ENCODE data around the gene BLOC1S6.
A peak's percentile ranks its signal among the peaks of the same experiment; 100 is the strongest.
"Not testable (repeated sequence)": the region's sequence is repeated elsewhere in the genome, so short reads cannot be mapped to it uniquely, and the experiment has no call there.

The BLOC1S6 gene

GRCh38 chr15:45641999-45642932 lies 55.1 kb downstream of the BLOC1S6 start:
- no peak for DNase-seq

DNA sequence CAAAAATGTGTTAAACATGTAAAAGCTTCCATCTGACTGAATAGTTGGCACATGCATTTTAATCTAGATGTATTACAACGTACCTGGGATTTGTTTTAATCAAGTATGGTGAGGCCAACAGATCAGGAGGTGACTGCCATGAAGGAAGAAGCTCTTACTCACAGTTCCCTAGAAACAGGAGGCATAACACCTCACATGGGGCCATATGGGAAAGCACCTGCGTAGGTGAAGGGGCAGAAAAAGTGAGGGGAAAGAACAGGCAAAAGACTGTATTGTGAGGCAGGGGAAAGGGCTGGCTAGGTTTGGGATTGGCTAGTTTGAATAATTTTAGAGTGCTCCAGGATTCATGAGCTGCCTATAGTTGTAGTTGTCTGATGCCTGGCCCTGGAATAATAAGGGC lies 57.3 kb downstream of the BLOC1S6 start:
- DNase-seq, result no peak

- DNase-seq, result no peak
These were observed 58.1 kb downstream of the BLOC1S6 start for GRCh38 chr15:45645026-45645980.

- DNase-seq, result no peak
These were observed 59.0 kb downstream of the BLOC1S6 start for GRCh38 chr15:45646220-45646619.

GRCh38 chr15:45647828-45648227 lies 60.6 kb downstream of the BLOC1S6 start:
- DNase-seq, result no peak

- peak; percentile 18 for DNase-seq
These were observed 61.5 kb downstream of the BLOC1S6 start for GRCh38 chr15:45648521-45649200.

DNA sequence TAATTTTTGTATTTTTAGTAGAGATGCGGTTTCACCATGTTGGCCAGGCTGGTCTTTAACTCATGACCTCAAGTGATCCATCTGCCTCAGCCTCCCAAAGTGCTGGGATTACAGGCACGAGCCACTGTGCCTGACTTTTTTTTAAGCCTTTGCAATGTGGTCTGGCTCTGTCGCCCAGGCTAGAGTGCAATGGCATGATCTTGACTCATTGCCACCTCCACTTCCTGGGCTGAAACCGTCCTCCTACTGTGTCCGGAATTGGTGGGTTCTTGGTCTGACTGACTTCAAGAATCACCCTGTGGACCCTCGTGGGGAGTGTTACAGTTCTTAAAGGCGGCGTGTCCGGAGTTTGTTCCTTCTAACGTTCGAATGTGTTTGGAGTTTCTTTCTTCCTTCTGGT lies 62.8 kb downstream of the BLOC1S6 start:
- DNase-seq, result not testable (repeated sequence)

DNA sequence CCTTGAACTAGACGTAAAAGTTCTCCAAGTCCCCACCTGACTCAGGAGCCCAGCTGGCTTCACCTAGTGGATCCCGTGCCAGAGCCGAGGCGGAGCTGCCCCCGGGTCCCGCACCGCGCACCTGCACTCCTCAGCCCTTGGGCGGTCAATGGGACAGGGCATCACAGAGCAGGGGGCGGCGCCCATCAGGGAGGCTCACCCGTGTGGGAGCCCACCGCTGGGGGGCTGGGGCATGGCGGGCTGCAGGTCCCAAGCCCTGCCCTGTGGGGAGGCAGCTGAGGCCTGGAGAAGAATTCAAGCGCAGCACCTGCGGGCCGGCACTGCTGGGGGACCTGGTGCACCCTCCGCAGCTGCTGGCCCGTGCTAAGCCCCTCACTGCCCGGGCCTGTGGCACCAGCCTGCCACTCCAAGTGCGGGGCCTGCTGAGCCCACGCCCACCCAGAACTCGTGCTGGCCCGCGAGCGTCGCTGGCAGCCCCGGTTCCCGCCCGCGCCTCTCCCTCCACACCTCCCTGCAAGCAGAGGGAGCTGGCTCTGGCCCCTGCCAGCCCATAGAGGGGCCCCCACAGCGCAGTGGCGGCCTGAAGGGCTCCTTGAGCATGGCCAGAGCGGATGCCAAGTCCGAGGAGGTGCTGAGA lies 63.8 kb downstream of the BLOC1S6 start:
- no peak for DNase-seq

DNA sequence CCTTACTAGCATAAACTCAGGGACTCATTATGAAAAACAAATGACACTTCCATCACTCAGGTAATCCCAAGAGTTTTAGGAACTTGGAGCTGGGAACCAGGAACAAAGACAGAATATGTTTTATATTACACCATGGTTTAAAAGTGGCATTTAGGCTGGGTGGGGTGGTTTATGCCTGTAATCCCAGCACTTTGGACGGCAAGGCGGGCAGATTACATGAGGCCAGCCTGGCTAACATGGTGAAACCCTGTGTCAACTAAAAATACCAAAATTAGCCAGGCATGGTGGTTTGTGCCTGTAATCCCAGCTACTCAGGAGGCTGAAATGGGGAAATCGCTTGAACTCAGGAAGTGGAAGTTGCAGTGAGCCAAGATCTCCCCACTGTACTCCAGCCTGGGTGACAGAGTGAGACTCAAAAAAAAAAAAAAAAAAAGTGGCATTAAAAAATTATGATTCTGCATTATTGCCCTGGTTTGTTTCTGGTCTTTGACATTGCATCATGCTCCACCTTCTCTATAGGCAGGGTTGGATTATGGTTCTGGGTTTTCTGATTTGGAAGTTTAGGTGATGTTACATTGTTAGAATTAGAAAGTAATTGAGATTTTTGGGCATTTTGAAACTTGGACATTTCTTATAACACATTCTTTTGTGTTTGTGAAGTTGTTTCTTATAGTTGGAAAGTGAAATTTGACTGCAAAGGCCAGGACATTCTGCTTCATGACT lies 66.7 kb downstream of the BLOC1S6 start:
- DNase-seq, result no peak

DNA sequence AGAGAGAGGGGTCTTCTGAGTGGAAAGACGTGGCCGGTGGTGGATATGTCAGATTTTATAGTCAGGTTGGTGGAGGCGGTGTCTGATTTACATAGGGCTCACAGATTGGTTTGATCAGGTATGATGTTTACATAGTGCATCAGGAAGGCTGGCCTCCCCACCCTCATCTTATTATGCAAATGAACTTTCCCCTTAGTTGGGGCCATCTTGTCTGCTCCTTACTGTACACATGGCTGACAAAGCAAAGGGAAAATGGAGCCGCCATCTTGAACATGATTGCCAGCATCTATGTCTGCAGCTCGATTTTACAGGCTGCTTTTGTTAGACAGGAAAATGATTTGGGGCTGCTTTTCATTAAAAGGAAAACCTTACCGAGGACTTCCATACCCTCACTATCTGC lies 67.6 kb downstream of the BLOC1S6 start:
- no peak for DNase-seq

DNA sequence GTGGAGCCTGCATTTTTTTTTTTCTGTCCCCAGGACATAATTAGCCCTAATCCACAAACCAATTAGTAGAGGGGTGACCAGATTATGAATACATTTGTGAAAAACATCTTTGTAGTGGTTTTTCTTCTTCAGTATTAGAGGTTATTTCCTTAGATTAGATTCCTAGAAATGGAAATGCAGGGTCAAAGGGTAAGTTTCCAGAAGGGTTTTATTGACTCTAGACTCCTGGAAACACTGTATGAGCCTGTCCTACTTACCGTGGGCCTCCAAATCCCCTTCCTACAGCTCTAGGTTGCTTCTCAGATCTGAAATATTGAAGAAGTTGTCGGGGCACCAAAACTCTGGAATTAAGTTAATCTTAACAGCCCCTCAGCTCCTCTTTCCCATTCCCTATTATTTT lies 70.1 kb downstream of the BLOC1S6 start:
- DNase-seq, result no peak

DNA sequence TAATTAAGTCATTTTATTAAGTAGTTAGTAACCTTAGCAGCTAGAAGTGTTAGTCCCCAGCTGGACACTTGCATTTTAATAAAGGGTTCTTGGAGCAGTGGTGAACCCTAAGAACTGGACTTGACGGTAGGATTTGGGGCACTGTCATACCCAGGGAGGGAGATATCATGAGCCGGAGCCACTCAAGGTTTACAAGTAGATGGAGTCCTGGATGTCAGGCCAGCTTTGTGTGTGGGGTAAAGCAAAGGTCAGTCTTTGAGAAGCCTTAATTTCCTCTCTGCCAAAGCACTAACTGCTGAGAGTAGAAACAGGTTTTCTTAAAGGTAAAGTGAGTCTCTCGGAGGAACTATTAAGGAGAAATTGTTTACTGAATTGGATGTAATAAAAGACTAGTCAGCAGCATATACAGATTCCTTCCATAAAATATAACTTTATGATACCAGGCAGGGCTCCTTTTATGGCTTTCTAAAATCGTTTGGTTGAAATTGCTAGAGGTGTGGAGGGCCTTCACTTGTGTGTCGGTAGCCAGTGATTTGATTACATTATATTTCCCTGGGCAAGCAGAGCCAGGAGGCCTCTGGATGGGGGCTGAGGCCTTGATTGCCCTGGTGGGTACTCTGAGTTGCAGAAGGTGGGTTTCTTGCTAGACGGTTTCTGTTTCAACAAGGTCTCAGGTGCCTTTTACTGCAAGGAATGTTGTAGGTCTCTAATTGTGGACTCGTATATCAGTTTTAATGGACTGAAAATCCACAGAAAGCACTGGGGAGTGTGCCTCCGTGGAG lies 70.8 kb downstream of the BLOC1S6 start:
- no peak for DNase-seq

Measured in NCI-H2029 (cell line).